Iris pigment epithelial cell (primary cell): ENCODE results near the gene DNM3.
"Not testable (repeated sequence)": the region's sequence is repeated elsewhere in the genome, so short reads cannot be mapped to it uniquely, and the experiment has no call there.

Source experiments
- DNase-seq: peaks from one replicate; pipeline ENCODE4 v3.0.0-alpha.2; 2011; ENCODE audit warnings: low read depth

DNM3 gene

GRCh38 chr1:172360985-172361384 is 519.7 kb downstream of the DNM3 start:
- DNase-seq: no peak

DNA sequence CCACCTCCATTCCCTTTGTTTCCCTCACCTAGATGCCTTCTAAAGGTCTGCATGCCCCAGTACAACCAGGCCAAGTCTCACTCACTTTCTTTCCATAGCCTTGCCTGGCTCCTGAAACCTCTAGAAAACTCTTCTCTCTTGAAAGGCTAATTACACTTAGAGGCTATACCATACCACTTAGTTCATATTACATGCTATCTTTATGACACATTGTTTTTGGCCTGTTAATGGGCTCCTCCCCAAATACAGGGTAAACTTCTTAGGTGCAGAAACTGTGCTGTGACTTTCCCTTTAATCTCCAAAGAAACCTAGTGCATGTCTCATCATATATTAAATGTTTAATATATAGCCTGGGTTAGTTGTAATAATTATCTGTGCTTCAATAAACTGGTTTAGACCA is 522.6 kb downstream of the DNM3 start:
- DNase-seq: no peak

GRCh38 chr1:172371646-172372045 is 530.3 kb downstream of the DNM3 start:
- not testable (repeated sequence) for DNase-seq

DNA sequence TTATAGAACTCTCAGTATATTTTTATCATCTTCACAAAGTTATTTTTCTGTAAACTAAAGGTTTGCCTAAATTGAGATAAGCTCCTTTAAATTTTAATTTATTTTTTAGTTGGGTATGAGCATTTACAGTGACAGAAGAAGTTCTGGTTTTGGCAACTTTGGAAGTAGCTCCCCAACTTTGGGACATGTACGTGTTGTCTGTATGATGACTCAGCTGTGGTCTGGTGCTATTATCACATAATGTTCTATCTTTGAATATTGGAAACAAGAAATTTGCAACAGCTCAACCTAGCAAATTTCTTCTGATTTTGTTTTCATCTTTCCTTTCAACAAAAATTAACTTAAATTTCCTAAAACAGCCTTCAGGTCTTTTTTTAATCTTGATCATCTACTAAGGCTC is 532.6 kb downstream of the DNM3 start:
- peak; percentile 67 for DNase-seq

DNA sequence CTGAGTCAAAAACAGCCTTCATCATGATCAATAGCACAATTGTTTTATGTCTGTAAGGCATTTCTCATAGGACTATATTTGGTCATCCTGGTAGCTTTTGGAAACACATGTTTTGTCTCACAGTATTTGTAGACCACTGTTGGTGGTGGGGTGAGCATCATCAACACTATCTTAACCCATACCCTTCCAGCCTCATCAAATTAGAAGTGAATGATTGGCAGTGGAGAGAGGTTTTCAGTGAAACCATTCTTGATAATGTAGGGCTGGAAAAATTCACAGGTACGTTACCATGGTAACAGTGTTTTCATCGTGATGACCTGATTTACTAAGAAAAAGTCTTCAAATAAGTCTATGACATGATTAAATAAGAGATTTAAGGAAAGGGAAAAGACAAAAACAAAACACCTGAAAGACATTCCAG is 533.9 kb downstream of the DNM3 start:
- DNase-seq: no peak

DNA sequence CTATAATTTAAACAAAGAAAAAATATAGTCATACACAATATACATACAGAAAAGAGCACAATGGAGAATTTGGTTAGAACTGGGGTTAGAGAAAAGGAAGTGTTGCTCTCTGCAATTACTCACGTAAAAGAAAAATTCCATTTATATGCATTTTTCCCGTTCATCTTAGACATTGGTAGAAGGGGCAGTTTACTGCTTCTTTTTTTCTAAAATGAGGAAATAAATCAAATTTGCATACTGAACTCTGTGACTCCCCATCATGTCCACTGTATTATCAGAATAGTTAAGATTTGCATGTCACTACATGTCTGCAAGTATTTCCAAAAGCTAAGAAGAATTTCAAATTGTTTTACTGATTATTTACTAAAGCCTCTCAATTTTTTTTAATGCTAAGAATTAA is 535.1 kb downstream of the DNM3 start:
- no peak for DNase-seq

DNA sequence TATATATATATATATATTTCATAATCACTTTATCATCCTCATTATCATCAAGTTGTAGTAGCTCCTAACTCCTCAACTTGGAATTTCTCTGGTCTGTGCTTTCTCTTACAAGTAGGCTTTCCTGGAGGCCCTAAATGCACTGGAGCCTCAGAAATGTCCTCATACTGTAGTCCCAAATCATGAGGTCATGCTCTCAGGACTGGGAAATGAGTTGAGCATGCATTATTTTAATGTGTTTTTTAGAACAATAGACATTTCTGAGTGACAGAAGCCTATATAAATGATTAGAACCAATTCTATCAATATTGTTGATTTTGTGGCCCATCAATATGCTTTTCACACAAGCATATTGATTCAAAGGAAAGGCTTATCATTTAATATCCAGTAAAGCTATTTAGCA is 536.3 kb downstream of the DNM3 start:
- no peak for DNase-seq

DNA sequence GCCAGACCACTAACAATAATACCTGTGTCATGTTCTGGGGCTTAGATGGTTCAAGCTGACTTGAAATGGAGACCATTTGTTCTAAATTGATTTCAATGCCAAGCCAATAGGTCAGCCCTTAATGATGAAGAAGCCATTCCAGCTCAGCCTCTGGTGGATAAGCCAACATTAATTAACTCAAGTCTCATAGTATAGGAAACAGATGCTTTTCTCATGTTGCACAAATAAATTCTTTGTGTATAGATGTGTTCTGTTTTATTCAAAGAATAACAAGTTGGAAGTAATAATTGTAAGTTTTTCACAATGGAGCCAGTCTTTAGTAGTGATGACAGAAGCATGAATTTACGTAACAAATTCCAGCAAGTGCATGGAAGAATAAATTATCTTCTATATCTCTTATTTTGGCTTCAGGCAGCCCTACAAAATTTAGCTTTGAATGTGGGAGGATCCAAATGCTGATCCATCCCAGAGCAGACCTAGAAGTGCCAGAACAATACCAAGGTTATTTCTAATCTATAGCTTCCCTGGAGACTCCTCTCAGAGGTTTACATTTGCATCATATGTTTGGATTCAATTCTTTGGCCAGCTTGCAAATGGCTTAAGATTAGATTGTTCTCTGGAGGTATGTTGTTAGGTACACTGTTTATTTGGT is 536.9 kb downstream of the DNM3 start:
- DNase-seq: no peak

DNA sequence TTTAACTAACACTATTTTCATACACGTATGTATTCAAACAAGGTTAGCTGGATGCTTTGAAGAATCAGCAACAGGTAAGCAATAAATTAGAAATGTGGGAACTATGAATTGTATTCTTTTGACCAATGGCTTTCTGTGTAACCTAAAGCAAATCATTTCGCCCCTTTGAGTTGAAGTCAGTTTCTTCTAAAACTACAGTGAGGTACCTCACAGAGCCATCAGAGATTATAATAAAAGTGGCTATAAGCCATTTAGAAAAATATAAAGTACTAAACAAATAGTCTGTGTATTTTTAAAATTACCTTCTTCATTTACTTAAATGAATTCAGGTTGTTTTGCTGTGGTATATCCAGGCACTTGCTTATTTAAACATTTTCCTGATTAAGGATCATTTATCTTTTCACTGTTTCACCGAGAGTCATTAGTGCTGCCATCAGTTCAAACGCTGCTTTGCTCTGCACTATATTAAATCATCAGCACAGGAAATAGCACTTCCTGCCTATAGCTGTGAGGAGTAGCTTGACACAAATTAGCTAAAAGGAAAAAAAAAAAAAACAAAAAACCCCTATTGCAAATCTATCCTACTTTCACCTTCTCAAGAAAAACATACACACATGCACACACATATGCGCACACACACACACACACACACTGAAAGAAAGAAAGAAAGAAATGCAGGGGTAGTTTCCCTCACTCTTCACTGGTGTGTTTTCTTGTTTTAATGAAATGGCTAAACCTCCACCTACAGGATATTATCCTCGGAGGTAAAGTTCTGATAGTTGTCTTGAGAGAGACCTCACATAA is 539.3 kb downstream of the DNM3 start:
- no peak for DNase-seq

DNA sequence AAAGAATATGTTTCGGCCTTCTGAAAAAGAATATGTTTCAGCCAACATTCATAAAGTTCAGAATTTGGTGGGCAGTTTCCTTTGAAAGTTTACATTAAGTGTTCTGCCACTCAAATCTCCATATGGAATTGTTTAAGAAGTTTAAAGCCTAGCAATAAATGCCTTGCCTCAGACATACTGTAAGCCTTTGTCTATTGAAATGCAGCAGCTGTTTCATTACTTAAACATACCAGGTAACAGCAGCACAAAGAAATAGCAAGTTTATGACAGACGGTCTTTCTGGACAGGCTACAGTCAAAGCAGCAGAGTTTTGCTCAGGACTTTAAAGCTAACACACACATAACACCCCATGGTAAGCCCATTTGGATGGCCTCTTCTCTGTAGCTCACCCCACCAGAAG is 540.6 kb downstream of the DNM3 start:
- no peak for DNase-seq

DNA sequence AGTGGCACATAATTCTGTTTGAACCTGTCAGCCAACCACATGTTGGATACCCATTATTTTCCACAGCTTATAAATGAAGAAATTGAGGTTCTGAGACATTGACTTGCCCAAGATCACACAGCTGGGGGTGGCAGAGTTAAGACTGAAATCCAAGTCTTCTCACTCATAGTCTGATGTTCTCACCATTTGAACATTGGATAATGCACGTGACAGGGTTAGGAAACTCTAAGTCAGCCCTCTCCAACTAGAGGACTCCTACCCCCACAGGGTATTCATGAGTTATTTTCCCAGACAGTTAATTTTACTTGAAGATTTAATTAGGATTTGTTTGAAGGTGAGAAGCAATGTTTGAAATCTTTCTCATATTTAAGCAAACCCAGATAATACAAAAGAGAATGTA is 541.1 kb downstream of the DNM3 start:
- DNase-seq: no peak

- DNase-seq: no peak
Measured at GRCh38 chr1:172382990-172383389, 541.7 kb downstream of the DNM3 start.

GRCh38 chr1:172383536-172383935 is 542.2 kb downstream of the DNM3 start:
- peak; percentile 83 for DNase-seq

- DNase-seq: no peak
Measured at GRCh38 chr1:172384656-172385055, 543.4 kb downstream of the DNM3 start.

- no peak for DNase-seq
Measured at GRCh38 chr1:172386046-172386445, 544.7 kb downstream of the DNM3 start.

GRCh38 chr1:172388490-172388889 is 547.2 kb downstream of the DNM3 start:
- DNase-seq: no peak

DNA sequence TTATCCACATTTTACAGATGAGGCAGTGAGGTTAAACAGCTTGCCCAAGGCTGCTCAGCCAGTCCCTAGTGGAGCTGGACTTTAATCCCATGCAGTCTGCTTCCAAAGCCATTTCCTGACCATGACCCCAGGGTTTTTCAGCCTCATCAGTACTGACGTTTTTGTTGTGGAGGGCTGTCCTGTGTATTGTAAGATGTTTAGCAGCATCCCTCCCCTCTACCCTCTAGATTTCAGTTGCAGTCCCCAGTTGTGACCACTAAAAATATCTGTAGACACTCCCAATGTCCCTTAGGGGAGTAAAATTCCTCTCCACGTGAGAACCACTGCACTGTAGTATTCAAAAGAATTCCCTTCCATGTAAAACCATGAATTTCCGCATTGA is 549.0 kb downstream of the DNM3 start:
- no peak for DNase-seq

DNA sequence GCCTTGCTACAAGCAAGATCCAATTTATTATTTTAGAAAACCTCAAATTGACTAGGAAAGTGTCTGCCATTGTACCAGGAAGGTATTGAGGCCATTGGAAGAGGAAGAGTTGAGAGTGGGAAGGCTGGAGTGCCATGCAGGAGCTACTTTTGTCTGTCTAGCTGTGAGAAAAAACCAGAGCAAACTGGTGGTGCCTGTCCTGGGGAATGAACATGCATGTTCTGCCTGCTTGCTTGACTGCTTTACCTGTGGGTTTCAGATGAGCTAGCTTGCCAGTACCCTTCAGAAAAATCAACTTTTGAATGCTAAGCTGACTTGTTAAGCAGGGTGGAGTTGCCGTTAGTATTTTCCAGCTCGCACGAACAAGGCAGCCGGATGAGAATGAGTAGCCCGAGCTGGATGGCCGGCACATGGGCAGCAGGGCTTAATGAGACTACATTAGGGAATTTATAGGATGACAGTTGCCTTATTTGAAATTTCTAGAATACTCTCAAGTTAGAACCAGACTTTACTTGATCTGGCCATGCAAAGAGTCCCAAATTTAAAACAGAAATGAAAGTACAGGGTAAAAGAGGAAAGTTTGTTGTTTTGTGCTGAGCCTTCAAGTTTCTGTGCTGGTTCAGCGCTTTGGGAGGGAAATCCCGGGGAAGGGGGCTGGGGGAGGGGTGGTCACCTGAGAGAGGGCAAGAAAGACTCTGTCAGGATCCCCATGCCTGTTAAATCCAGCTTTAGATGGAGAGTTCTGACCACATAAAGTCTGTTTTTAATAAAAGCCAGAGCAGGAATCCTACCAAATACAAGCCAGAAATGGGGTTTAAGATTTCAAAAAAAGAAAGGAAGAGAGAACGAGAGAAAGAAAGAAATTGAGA is 549.6 kb downstream of the DNM3 start:
- DNase-seq: no peak

GRCh38 chr1:172391976-172392375 is 550.7 kb downstream of the DNM3 start:
- no peak for DNase-seq

- DNase-seq: no peak
Measured at GRCh38 chr1:172393354-172393753, 552.1 kb downstream of the DNM3 start.

- peak; percentile 70 for DNase-seq
Measured at GRCh38 chr1:172394141-172394751, 552.9 kb downstream of the DNM3 start.

GRCh38 chr1:172394811-172395210 is 553.5 kb downstream of the DNM3 start:
- DNase-seq: no peak
